Stimulated activated CD4-positive, alpha-beta T cell treated with anti-CD3 and anti-CD28 coated beads, TNF-alpha, amount 100 ng/mL, for 4 hours (primary cell): ENCODE results near the gene CYB5R4.
"Not testable (repeated sequence)": the region's sequence is repeated elsewhere in the genome, so short reads cannot be mapped to it uniquely, and the experiment has no call there.

Experiments used
- DNase-seq, 3 experiments: peaks; one replicate each; pipeline ENCODE4 v3.0.0-alpha.2; 2020; ENCODE audit warnings: low read depth in 3 of 3

Gene CYB5R4

GRCh38 chr6:83911278-83911677 lies 51.8 kb downstream of the CYB5R4 start:
- no peak for DNase-seq

GRCh38 chr6:83914953-83915352 lies 55.5 kb downstream of the CYB5R4 start:
- DNase-seq, result no peak

DNA sequence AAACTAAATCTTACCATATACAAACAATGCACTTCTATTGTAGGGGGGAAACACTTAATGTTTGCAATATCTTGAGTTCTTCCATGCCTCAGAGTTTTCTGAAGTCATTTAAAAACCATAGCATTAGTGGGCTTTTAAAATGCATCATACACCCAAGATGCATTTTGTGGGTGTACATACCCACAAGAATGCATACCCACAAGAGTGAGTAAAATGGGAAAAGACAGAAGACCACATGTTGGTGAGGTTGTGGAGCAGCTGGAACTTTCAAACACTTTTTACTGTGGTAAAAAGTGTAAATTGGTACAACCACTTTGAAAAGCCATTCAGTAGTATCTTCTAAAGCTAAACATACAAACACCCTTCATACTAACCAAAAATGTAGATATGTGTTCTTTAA lies 57.5 kb downstream of the CYB5R4 start:
- no peak for DNase-seq

- DNase-seq, result no peak
These were observed 60.5 kb downstream of the CYB5R4 start for GRCh38 chr6:83920017-83920416.

DNA sequence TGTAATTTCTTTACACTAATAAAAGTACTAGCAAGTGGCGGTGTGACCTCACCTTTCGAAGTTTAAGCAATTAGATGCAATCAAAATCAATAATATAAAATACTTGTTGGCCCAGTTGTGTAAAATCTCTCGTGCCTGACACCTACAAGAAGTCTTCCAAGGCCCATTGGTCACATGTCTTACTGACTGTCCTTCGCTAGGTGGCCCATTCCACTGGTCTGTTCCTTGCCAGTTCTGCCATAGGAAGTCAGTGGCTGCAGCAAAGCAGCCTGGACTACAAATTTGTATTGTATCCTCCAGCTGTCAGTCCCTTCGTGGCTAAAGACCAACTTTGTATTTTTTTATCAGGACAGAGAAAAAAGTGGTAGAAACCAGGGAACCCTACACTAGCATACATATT lies 61.8 kb downstream of the CYB5R4 start:
- DNase-seq, result no peak

- no peak for DNase-seq
These were observed 68.0 kb downstream of the CYB5R4 start for GRCh38 chr6:83927470-83927869.

DNA sequence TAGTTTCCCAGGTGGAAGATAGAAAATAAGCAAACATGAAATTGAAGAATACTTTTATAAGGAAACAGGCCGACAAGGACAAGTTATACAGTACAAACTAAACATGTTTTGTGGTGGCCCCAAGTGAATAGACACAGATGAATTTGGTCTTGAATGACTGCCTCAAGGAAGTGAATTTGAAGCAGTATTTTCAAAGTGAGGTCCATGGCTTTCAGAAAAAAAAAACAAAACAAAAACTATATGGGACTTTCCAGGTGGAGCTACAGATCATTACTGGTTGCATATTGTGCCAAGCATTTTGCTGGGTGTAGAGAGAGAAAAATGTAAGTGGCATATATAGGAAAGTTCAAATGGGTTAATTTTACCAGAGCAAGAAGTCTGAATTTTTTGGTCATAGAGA lies 68.8 kb downstream of the CYB5R4 start:
- DNase-seq, result no peak

GRCh38 chr6:83946201-83946833 lies 86.8 kb downstream of the CYB5R4 start:
- DNase-seq, result not testable (repeated sequence)

- DNase-seq, result not testable (repeated sequence)
These were observed 88.5 kb downstream of the CYB5R4 start for GRCh38 chr6:83947983-83948382.

DNA sequence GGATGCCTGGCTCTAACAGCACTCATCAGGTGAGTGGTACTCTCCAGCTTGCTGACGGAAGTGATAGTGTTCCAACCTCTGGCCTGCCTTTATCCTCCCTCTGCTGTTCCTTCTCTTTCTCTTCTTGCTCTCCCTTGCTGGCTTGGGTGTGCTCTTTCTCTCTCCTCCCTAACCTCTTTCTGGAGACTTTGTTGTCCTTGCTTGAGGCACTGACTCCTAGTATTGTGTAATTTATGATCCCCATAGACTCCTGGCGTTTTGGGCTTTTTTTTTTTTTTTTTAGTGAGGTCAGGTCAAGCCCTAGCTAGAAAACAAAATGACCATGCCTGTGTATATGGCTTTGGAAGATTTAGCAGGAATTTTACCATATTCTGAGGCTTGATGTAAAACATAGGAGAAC lies 89.4 kb downstream of the CYB5R4 start:
- no peak for DNase-seq

- not testable (repeated sequence) for DNase-seq
These were observed 91.9 kb downstream of the CYB5R4 start for GRCh38 chr6:83951423-83951822.

DNA sequence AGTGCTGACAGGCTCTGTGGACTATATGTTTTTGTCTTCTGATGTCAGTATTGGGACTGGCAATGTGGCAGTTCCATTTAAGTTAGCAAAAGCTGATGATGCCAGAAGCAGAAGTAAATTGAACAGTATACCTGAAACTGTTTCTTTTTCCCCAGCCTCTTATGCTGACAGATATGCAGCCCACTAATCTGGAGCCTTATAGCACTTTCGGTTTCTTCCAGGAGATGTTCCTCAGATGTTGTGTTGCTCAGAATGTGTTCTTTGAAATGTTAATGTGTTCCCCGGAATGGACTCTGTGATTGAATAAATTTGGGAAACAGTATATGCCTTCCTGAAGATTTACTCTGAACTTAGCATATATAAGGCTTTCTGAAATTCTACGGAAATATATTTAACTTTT lies 93.3 kb downstream of the CYB5R4 start:
- DNase-seq, result no peak

- DNase-seq, result no peak
These were observed 94.9 kb downstream of the CYB5R4 start for GRCh38 chr6:83954371-83954770.

- DNase-seq, result no peak
These were observed 98.8 kb downstream of the CYB5R4 start for GRCh38 chr6:83958241-83958685.

- no peak for DNase-seq
These were observed 101.2 kb downstream of the CYB5R4 start for GRCh38 chr6:83960664-83961063.

DNA sequence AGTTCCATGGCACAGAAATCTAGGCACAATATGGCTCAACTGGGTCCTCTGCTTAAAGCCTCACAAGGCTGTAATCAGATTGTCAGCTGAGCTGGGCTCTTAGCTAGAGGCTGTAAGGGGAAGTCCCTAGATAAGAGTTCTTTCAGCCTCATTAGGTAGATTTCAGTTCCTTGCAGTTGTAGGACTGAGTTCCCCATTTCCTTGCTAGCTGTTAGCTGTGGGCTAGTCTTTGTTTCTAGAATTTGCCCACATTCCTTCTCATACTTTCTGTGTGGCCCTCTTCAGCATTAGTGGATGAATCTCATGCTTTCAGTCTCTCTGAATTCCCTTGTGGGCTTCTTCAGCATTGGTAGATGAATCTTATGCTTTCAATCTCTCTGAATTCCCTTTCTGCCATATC lies 103.1 kb downstream of the CYB5R4 start:
- no peak for DNase-seq

DNA sequence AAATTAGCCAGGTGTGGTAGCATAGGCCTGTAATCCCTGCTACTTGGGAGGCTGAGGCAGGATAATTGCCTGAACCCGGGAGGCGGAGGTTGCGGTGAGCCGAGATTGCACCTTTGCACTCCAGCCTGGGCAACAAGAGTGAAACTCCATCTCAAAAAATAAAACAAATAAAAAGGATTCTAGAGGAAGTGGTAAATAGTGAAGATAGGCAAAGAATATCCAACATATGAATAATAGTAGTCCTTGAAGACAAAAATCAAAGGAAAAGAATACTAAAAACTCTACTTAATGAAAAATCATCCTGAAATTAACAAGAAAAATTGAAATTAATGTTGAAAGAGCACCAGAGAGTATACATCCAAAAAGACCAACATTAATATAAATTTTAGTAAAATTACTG lies 107.0 kb downstream of the CYB5R4 start:
- DNase-seq, result no peak

DNA sequence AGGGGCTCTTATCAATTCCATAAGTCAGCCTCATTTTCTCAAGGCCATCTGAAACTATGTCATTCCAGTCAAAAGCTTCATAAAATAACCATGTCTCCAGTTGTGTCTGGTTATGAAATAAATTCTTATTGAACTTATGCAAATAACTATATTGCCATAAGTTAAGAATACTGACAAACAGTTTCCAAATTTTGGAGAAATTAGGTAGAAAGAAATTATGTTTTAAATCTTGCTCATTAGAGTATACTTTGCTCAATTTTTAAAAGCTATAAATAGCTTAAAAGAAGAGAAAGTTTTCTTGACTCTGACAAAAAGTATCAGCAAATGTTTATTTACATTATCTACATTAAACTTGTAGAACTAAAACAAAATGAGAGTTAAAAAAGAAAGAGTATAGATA lies 111.1 kb downstream of the CYB5R4 start:
- no peak for DNase-seq

DNA sequence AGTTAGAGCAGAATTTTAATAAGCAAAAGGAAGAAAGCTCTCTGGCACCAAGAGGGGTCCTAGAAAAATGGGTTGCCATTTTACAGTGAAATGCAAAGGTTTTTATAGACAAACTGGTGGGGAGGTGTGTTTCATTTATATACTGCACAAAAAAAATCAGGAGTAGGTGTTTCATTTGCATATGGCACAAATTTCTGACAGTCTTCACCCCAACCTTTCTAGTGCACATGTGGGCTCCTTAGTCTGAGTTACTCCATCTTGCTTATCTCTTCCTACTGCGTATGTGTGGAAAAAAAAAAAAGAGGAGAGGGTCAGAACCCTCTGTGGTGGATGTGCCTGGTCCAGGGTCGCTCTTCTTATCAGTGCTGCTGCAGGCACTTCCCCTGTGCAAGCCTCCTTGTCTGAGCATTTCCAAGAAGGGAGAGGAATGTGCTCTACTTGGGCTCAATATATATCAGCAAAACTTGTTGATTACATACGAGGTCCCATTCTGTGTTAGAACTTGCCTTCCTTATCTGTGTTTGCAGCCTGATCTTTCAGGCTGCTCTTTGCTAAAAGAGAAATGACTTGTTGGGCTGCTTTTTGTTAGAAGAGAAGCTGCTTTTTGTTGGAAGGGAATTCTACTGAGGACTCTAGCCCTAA lies 115.0 kb downstream of the CYB5R4 start:
- DNase-seq, result no peak

GRCh38 chr6:83976037-83976755 lies 116.7 kb downstream of the CYB5R4 start:
- no peak for DNase-seq

DNA sequence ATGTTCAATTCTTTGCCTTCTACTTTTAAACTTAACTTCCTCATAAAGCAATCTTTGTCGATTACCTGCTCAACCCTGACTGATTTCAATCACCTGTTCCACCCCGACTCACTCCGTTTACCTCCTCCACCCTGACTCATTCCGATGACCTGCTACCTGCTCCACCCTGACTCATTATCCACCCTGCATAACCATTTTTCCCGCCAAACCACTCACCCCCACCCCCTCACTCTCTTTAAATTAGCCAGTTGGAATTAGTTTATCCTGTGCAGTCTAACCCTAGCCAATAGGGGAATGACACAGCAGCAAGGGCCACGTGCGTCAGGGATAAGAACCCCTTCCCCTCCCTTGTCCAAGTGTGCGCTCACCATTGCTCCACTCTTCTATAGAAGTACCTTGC lies 117.4 kb downstream of the CYB5R4 start:
- DNase-seq, result no peak

- no peak for DNase-seq
These were observed 118.8 kb downstream of the CYB5R4 start for GRCh38 chr6:83978324-83978734.

- no peak for DNase-seq
These were observed 119.5 kb downstream of the CYB5R4 start for GRCh38 chr6:83978997-83979396.
